ENCODE results near the gene RAD51B. TPM values are rescaled to one million over a fixed set of nuclear protein-coding genes. Genes with fewer than 3 reads are reported as not detected.

RAD51B gene
- total and polyA plus RNA-seq, 9 of the 15 experiments (the other 6 are each of a cell fraction or from before 2014, with no cell fraction given) = 8.5 to 17.3 (median 11.3) TPM

DNA sequence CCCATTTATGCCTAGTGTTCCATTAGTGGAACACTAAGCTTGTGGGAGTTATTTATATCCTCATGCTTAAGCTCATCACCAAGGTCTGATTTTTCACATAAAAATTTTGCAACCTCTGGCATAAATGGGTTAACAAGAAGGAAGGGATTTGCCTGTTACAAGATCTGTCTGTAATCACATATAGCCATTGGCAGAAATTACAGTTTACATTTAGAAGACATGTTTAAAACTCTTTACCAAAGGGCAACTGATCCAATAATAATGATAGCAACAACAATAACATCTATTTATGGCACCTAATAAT is 550.4 kb downstream of the RAD51B start (continued):
- TF ChIP-seq NKRF (IDR thresholded peaks at IDR 0.05; ENCODE audit: borderline replicate concordance) (no peak), GATAD2B (IDR thresholded peaks at IDR 0.05; ENCODE audit: borderline replicate concordance) (no peak), ZNF175 (CRISPR knock-in tag; IDR thresholded peaks at IDR 0.05; ENCODE audit: low read depth) (no peak), SRSF3 (IDR thresholded peaks at IDR 0.05; ENCODE audit: insufficient read depth, low read length) (no peak), SIX5 (IDR thresholded peaks at IDR 0.05; ENCODE audit: borderline replicate concordance in 1 of 2, insufficient read depth in 1 of 2, low read depth in 1 of 2, low read length in 2 of 2) (no peak), FOS (IDR thresholded peaks at IDR 0.05; ENCODE audit: extremely low read depth, insufficient read length) (no peak)

DNA sequence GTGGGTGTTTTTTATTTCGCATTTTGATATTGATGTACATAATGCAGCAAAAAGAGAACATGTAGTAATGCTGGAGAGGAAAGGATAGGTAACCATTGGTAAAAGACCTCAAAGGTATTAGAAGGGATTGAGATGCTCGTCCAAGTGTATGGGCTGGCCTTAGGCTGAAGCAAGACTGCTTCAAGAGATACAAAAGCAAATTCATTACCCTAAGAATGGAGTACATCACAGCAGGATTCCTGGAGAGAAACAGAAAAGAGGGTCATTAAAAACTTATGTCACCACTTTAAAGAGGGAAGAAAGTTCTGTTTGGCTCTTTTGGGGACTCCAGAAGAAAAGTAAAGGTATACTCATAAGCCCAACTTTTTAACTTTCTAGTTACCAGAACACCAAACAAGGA is 552.8 kb downstream of the RAD51B start:
- no peak overlapping the region for H3K4me2 ChIP-seq (ENCODE audit: insufficient read depth, low read length)
- ChIA-PET CTCF (ENCODE audit: low intra/inter-chr PET ratio) (no interaction called here), POLR2A (no interaction called here)
- H3K9ac ChIP-seq (ENCODE audit: insufficient read depth in 1 of 2, low read depth in 2 of 2, low read length in 2 of 2) = no peak overlapping the region
- H3K9me3 ChIP-seq (replicated peaks; ENCODE audit: control insufficient read depth, insufficient read depth, low read depth, low read length) = no peaks in the 10 kb centered on the region
- no peak for DNase-seq (ENCODE audit: extremely low read depth in 1 of 4, low spot score in 3 of 4)
- no peaks in the 10 kb centered on the region for H3K9me1 ChIP-seq (ENCODE audit: control insufficient read depth, insufficient read depth, low read length)
- peaks cover 0 to 4% of the 10 kb centered on the region in 2 experiments; a peak in 2 of 5 replicates for H3K4me1 ChIP-seq (replicated peaks in 1 of 2; ENCODE audit: control insufficient read depth in 2 of 2, insufficient read depth in 2 of 2, low read length in 2 of 2)
- intact Hi-C loops (cut with micrococcal nuclease) (no loop called here), in situ Hi-C loops (cut with MboI) (no loop called here)
- no peaks in the 10 kb centered on the region for H4K20me1 ChIP-seq (replicated peaks; ENCODE audit: control insufficient read depth, insufficient read depth, low read length)
- no TSS peak for BruUV-seq (replicated peaks)
- ATAC-seq = no peak
- no peaks in the 10 kb centered on the region for H3K27me3 ChIP-seq (ENCODE audit: control insufficient read depth in 2 of 2, insufficient read depth in 2 of 2, low read length in 2 of 2)
- no peaks in the 10 kb centered on the region for H3K36me3 ChIP-seq (ENCODE audit: control insufficient read depth, insufficient read depth, low read length)
- H2AFZ ChIP-seq (ENCODE audit: low read depth, low read length) = no peak overlapping the region
- WGBS (ENCODE audit: insufficient coverage, low coverage, missing lambda C conversion rate) = 27% methylated on average over 2 of the region's 2 CpGs
- no peak for FAIRE-seq
- H3K79me2 ChIP-seq (ENCODE audit: control insufficient read depth, insufficient read depth, low read length) = no peaks in the 10 kb centered on the region
- H3K4me3 ChIP-seq = no peak overlapping the region
- no peak overlapping the region for H3K27ac ChIP-seq (ENCODE audit: extremely low read depth, low read depth, low read length)
- no peak for TF ChIP-seq ZFP30 (CRISPR knock-in tag; IDR thresholded peaks at IDR 0.05; ENCODE audit: borderline replicate concordance)
- no peak for TF ChIP-seq TFAP4 (CRISPR knock-in tag; IDR thresholded peaks at IDR 0.05; ENCODE audit: borderline replicate concordance)
- no peak for TF ChIP-seq ZNF280B (CRISPR knock-in tag; IDR thresholded peaks at IDR 0.05)
- no peak for TF ChIP-seq ZFX (CRISPR knock-in tag; IDR thresholded peaks at IDR 0.05)
- no peak for TF ChIP-seq ZNF639 (CRISPR knock-in tag; conservative IDR thresholded peaks at IDR 0.05 in 1 of 2, IDR thresholded peaks at IDR 0.05 in 1 of 2)
- TF ChIP-seq BHLHE40 (IDR thresholded peaks at IDR 0.05; ENCODE audit: low read length) = no peak
- no peak for TF ChIP-seq POU5F1 (IDR thresholded peaks at IDR 0.05; ENCODE audit: borderline replicate concordance, low read depth, low read length, partially characterized antibody)
- no peak for TF ChIP-seq TAF7 (tag; IDR thresholded peaks at IDR 0.05)

Measured in K562 (cell line).